Stomach (tissue), 9 donors: Measurements from ENCODE around the gene NAGK. TPM values are rescaled to one million over a fixed set of nuclear protein-coding genes. Genes with fewer than 3 reads are reported as not detected.

Source experiments
- DNase-seq, 2 donors: peaks; one replicate each; pipeline versions ENCODE4 v3.0.0 to v3.0.0-alpha.2; 2013 to 2019
- H3K27ac ChIP-seq, 5 donors: fragments of 200-600 bp in 4 of 5; sonication (generic) in 4 of 5; one replicate each; pipeline ENCODE4 v1.5.1; 2013 to 2019; ENCODE audit warnings: mild to moderate bottlenecking in 1 of 5, moderate library complexity in 1 of 5
- H3K27me3 ChIP-seq, 3 donors: fragments of 200-600 bp; sonication (generic); one replicate each; pipeline ENCODE4 v1.5.1; 2017 to 2019; ENCODE audit warnings: mixed run types in 1 of 3
- H3K36me3 ChIP-seq, 4 donors: fragments of 200-600 bp; sonication (generic); 1 replicate in 3 of 4; 2 replicates in 1 of 4; pipeline ENCODE4 v1.5.1; 2016 to 2019
- H3K4me1 ChIP-seq, 4 donors: fragments of 200-600 bp; sonication (generic); one replicate each; pipeline ENCODE4 v1.5.1; 2016 to 2019
- H3K4me3 ChIP-seq, 4 donors: fragments of 200-600 bp; sonication (generic) in 3 of 4; one replicate each; pipeline ENCODE4 v1.5.1; 2016 to 2019; ENCODE audit warnings: mild to moderate bottlenecking in 1 of 4
- H3K9me3 ChIP-seq, 4 donors: fragments of 200-600 bp; sonication (generic); one replicate each; pipeline ENCODE4 v1.5.1; 2016 to 2019
- CTCF ChIP-seq, 7 experiments: fragments of 450-650 bp in 4 of 7; fragments of 200-600 bp in 3 of 7; sonication (generic) in 3 of 7; IDR thresholded peaks; one replicate each; pipeline ENCODE4 v1.5.1; 2016 to 2019; ENCODE audit warnings: antibody characterized with exemption in 7 of 7, control low read depth in 2 of 7, mild to moderate bottlenecking in 1 of 7
- EP300 ChIP-seq: sonication (generic); formaldehyde crosslinking; IDR thresholded peaks from one replicate; pipeline ENCODE4 v1.6.1; 2017; ENCODE audit warnings: antibody characterized with exemption
- POLR2A ChIP-seq, 4 donors: fragments of 450-650 bp; IDR thresholded peaks; one replicate each; pipeline ENCODE4 v1.6.1; 2016; ENCODE audit warnings: antibody characterized with exemption in 4 of 4, control low read depth in 2 of 4, mild to moderate bottlenecking in 1 of 4, moderate library complexity in 1 of 4
- POLR2AphosphoS5 ChIP-seq, 3 donors: sonication (generic); formaldehyde crosslinking; IDR thresholded peaks; one replicate each; pipeline ENCODE4 v1.6.1; 2016; ENCODE audit warnings: antibody characterized with exemption in 3 of 3
- WGBS, 5 donors: extraction: QIAGEN DNeasy Blood & Tissue Kit in 3 of 5; methylation state at CpG; one replicate each; pipeline versions ENCODE4 v1.1.5 to v1.1.7; 2013 to 2018; 5-methylcytosine and 5-hydroxymethylcytosine counted together
- intact Hi-C: fragments of 100-400 bp; cut with DNase I; formaldehyde crosslinking; loops from one replicate; pipeline ENCODE4 v1.15.1; 2023; ENCODE audit warnings: low total_unique reads
- polyA plus RNA-seq, 3 donors: library from polyadenylated mRNA; stranded (reverse); fragments of 200-250 nt; gene quantifications; one replicate each; pipeline ENCODE4 v1.2.3, GENCODE V29; 2013
- total RNA-seq, 5 donors: library from RNA; depleted of rRNA; stranded (reverse); fragments of >200 nt; gene quantifications; one replicate each; pipeline versions ENCODE4 v1.1.0 to v1.2.3, GENCODE V29; 2014 to 2016
- donor health status: healthy with polysubstance abuse.
- donor health status: Bipolar disorder and iron deficiency.
- donor health status: healthy.

Gene NAGK
- total and polyA plus RNA-seq, 8 donors = 25.9 to 124 (median 91.4) TPM

GRCh38 chr2:71063216-71063615, 5.2 kb upstream of the NAGK start:
- TF ChIP-seq POLR2AphosphoS5 (IDR thresholded peaks at IDR 0.05) (no peak), EP300 (no peak), POLR2A (IDR thresholded peaks at IDR 0.05) (no peak), CTCF (IDR thresholded peaks at IDR 0.05) (no peak)
- intact Hi-C loops = no loop called here

GRCh38 chr2:71064110-71064611, 4.3 kb upstream of the NAGK start:
- Histone ChIP-seq H3K4me1 (peaks cover 7 to 50% (median 20%) of the 10 kb centered on the region in 4 donors), H3K27me3 (peaks cover 0 to 11% (median 5%) of the 10 kb centered on the region in 3 donors), H3K4me3 (no peak overlapping the region), H3K27ac (peak overlapping the region in 4 of 5 donors; percentile 71 to 99 (median 80)), H3K36me3 (no peaks in the 10 kb centered on the region), H3K9me3 (no peaks in the 10 kb centered on the region)
- intact Hi-C loops = no loop called here
- DNase-seq = no peak
- WGBS, 5 donors = 39 to 53% (median 52%) methylated on average over 9 of the region's 9 CpGs
- TF ChIP-seq CTCF (IDR thresholded peaks at IDR 0.05) (no peak), POLR2AphosphoS5 (IDR thresholded peaks at IDR 0.05) (no peak), EP300 (no peak)

More at GRCh38 chr2:71063216-71063615, 5.2 kb upstream of the NAGK start:
- Histone ChIP-seq H3K9me3 (no peaks in the 10 kb centered on the region), H3K27ac (peak overlapping the region in 2 of 5 donors; percentile 84 to 99), H3K27me3 (peaks cover 0 to 11% (median 5%) of the 10 kb centered on the region in 3 donors), H3K4me3 (no peak overlapping the region), H3K4me1 (peaks cover 7 to 46% (median 16%) of the 10 kb centered on the region in 4 donors), H3K36me3 (no peaks in the 10 kb centered on the region)
- 40 to 73% (median 60%) methylated on average over 1 of the region's 1 CpG for WGBS, 5 donors
- no peak for DNase-seq

- Histone ChIP-seq H3K4me3 (no peak overlapping the region), H3K9me3 (no peaks in the 10 kb centered on the region), H3K27me3 (peaks cover 0 to 11% (median 5%) of the 10 kb centered on the region in 3 donors), H3K36me3 (no peaks in the 10 kb centered on the region), H3K27ac (peak overlapping the region in 4 of 5 donors; percentile 71 to 99 (median 80)), H3K4me1 (peaks cover 7 to 58% (median 28%) of the 10 kb centered on the region in 4 donors)
- TF ChIP-seq POLR2AphosphoS5 (IDR thresholded peaks at IDR 0.05) (peak in 1 of 3 donors; percentile 24), EP300 (no peak)
- 54 to 71% (median 62%) methylated on average over 7 of the region's 7 CpGs for WGBS, 5 donors
- DNase-seq = peak in 1 of 2 donors; percentile 47
- intact Hi-C loops = no loop called here
These were observed 3.5 kb upstream of the NAGK start for GRCh38 chr2:71064754-71065621.

GRCh38 chr2:71066856-71067255, 1.6 kb upstream of the NAGK start:
- no peaks in the 10 kb centered on the region for H3K9me3 ChIP-seq
- TF ChIP-seq CTCF (IDR thresholded peaks at IDR 0.05) = no peak
- TF ChIP-seq POLR2A (IDR thresholded peaks at IDR 0.05) = no peak
- TF ChIP-seq EP300 = no peak
- no peak for TF ChIP-seq POLR2AphosphoS5 (IDR thresholded peaks at IDR 0.05)
- H3K27ac ChIP-seq = peak overlapping the region in 2 of 5 donors; percentile 95 to 99
- 73 to 83% (median 82%) methylated on average over 3 of the region's 3 CpGs for WGBS, 5 donors
- intact Hi-C loops = no loop called here
- peaks cover 13 to 69% (median 46%) of the 10 kb centered on the region in 4 donors for H3K4me1 ChIP-seq
- H3K27me3 ChIP-seq = no peaks in the 10 kb centered on the region
- no peak for DNase-seq
- H3K4me3 ChIP-seq = no peak overlapping the region
- peaks cover 0 to 6% (median 0%) of the 10 kb centered on the region in 4 donors for H3K36me3 ChIP-seq
